BLaER1 (cell line): ENCODE results near the gene FLRT2.

Source experiments
- H3K27ac ChIP-seq: shearing (Covaris generic); formaldehyde crosslinking; 2 replicates; pipeline ENCODE4 v1.8.1; 2022
- H3K27me3 ChIP-seq: shearing (Covaris generic); formaldehyde crosslinking; 2 replicates; pipeline ENCODE4 v1.8.1; 2022
- H3K36me3 ChIP-seq: shearing (Covaris generic); formaldehyde crosslinking; 2 replicates; pipeline ENCODE4 v1.8.1; 2022
- H3K4me1 ChIP-seq: shearing (Covaris generic); formaldehyde crosslinking; 2 replicates; pipeline ENCODE4 v1.8.1; 2022
- H3K4me2 ChIP-seq: shearing (Covaris generic); formaldehyde crosslinking; 2 replicates; pipeline ENCODE4 v1.8.1; 2022
- H3K4me3 ChIP-seq: shearing (Covaris generic); formaldehyde crosslinking; 2 replicates; pipeline ENCODE4 v1.8.1; 2022
- H3K9ac ChIP-seq: shearing (Covaris generic); formaldehyde crosslinking; 2 replicates; pipeline ENCODE4 v1.8.1; 2022
- H3K9me3 ChIP-seq: shearing (Covaris generic); formaldehyde crosslinking; 2 replicates; pipeline ENCODE4 v1.8.1; 2022
- H4K20me1 ChIP-seq: shearing (Covaris generic); formaldehyde crosslinking; 2 replicates; pipeline ENCODE4 v1.8.1; 2022
- Cebpa-rat ChIP-seq: shearing (Covaris generic); IDR thresholded peaks from 2 replicates; pipeline ENCODE4 v1.8.1; 2022

The FLRT2 gene

DNA sequence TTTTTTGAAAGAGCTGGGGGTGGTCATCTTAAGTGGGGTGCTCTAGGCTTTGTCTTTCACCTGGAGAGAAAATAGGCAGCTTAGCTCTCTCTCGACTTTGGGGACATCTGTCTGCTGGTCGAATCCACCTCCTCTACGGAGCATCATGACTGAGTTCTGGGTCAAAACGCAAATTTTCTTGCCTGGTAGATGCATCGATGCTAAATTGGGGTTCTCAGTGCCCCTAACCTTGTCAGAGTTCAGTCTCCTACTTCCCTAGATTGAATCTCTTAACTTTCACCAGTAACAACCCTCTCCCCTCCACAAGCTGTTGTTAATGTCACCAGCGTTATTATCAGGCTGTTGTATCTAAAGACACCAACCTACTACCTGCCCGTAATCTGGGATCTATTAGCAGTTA is 682 bp downstream of the FLRT2 start:
- no peak overlapping the region for H3K27ac ChIP-seq
- TF ChIP-seq Cebpa-rat, result no peak
- no peak overlapping the region for H3K4me3 ChIP-seq
- H3K4me2 ChIP-seq, result no peak overlapping the region
- H4K20me1 ChIP-seq, result no peaks in the 10 kb centered on the region
- H3K9me3 ChIP-seq, result peaks cover 57% of the 10 kb centered on the region
- H3K9ac ChIP-seq, result no peak overlapping the region
- H3K36me3 ChIP-seq, result no peaks in the 10 kb centered on the region
- H3K27me3 ChIP-seq, result no peaks in the 10 kb centered on the region
- H3K4me1 ChIP-seq, result no peaks in the 10 kb centered on the region

- Histone ChIP-seq H3K27ac (no peak overlapping the region), H3K27me3 (no peaks in the 10 kb centered on the region)
Observed at GRCh38 chr14:85531141-85531586, 1.2 kb downstream of the FLRT2 start.

GRCh38 chr14:85531587-85532373 is 1.8 kb downstream of the FLRT2 start:
- Histone ChIP-seq H3K27ac (no peak overlapping the region), H3K27me3 (no peaks in the 10 kb centered on the region), H4K20me1 (no peaks in the 10 kb centered on the region), H3K9ac (no peak overlapping the region), H3K36me3 (no peaks in the 10 kb centered on the region), H3K9me3 (peaks cover 57% of the 10 kb centered on the region), H3K4me1 (no peaks in the 10 kb centered on the region), H3K4me3 (no peak overlapping the region), H3K4me2 (no peak overlapping the region)
- no peak for TF ChIP-seq Cebpa-rat

More at GRCh38 chr14:85531141-85531586, 1.2 kb downstream of the FLRT2 start:
- Histone ChIP-seq H3K4me1 (no peaks in the 10 kb centered on the region), H3K9me3 (peaks cover 57% of the 10 kb centered on the region), H3K4me3 (no peak overlapping the region), H3K9ac (no peak overlapping the region), H4K20me1 (no peaks in the 10 kb centered on the region), H3K4me2 (no peak overlapping the region), H3K36me3 (no peaks in the 10 kb centered on the region)
- no peak for TF ChIP-seq Cebpa-rat

- H3K27me3 ChIP-seq, result no peaks in the 10 kb centered on the region
Observed at GRCh38 chr14:85532374-85533022, 2.6 kb downstream of the FLRT2 start.

DNA sequence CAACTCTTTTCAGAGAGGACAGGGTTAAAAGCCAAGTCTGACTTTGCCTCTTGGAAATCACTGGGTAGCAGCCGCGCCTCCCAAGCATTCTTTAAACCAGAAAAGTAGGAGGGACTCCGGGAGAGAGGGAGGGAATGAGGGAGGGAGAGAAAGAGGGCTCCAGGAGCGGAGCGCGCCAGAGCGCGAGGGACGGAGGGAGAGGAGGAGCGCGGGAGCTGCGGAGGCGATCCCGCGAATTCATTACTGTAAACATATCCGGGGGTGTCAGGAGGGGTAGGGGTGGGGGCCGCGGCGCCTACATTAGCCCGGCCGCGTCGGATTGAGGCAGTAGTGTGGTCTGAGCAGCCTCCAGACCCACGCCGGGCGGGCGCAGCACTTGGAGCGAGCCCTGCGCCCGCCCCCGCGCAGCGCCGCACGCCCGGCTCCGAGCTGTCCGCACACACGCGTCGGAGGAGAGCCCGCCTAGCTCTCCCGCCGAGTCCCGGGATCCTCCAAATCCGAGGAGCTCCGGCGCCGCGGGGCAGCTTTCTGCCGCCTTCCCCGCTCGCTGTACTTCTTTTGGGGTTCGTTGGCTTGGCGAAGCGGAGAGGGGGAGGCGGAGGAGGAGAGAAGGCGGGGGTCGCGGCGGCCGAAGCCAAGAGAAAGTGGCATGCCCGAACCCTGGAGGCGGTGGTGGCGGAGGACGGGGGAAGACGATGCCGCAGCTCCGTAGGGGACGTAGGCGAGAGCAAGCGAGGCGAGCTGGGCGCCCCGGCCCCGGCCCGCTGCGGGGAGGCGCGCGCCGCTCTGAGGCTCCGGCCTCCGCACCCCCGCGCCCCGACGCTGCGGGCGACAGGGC is 3.3 kb downstream of the FLRT2 start:
- Histone ChIP-seq H3K4me2 (no peak overlapping the region), H3K4me3 (no peak overlapping the region), H3K4me1 (no peaks in the 10 kb centered on the region), H3K9me3 (peaks cover 57% of the 10 kb centered on the region), H3K27me3 (no peaks in the 10 kb centered on the region), H3K9ac (no peak overlapping the region), H3K27ac (no peak overlapping the region), H3K36me3 (no peaks in the 10 kb centered on the region), H4K20me1 (no peaks in the 10 kb centered on the region)
- no peak for TF ChIP-seq Cebpa-rat

More at GRCh38 chr14:85532374-85533022, 2.6 kb downstream of the FLRT2 start:
- Histone ChIP-seq H3K9me3 (peaks cover 57% of the 10 kb centered on the region), H3K27ac (no peak overlapping the region), H3K9ac (no peak overlapping the region), H3K4me1 (no peaks in the 10 kb centered on the region), H3K4me2 (no peak overlapping the region), H3K4me3 (no peak overlapping the region), H4K20me1 (no peaks in the 10 kb centered on the region), H3K36me3 (no peaks in the 10 kb centered on the region)
- no peak for TF ChIP-seq Cebpa-rat

GRCh38 chr14:85533861-85534291 is 3.9 kb downstream of the FLRT2 start:
- H3K4me3 ChIP-seq, result no peak overlapping the region
- peaks cover 57% of the 10 kb centered on the region for H3K9me3 ChIP-seq
- TF ChIP-seq Cebpa-rat, result no peak
- H4K20me1 ChIP-seq, result no peaks in the 10 kb centered on the region
- H3K4me1 ChIP-seq, result no peaks in the 10 kb centered on the region
- no peaks in the 10 kb centered on the region for H3K36me3 ChIP-seq
- no peaks in the 10 kb centered on the region for H3K27me3 ChIP-seq
- H3K9ac ChIP-seq, result no peak overlapping the region
- no peak overlapping the region for H3K4me2 ChIP-seq
- no peak overlapping the region for H3K27ac ChIP-seq

- no peak overlapping the region for H3K27ac ChIP-seq
- H3K9ac ChIP-seq, result no peak overlapping the region
- peaks cover 52% of the 10 kb centered on the region for H3K9me3 ChIP-seq
- no peak overlapping the region for H3K4me2 ChIP-seq
- TF ChIP-seq Cebpa-rat, result no peak
- H3K4me1 ChIP-seq, result no peaks in the 10 kb centered on the region
- no peaks in the 10 kb centered on the region for H4K20me1 ChIP-seq
- no peaks in the 10 kb centered on the region for H3K27me3 ChIP-seq
- H3K36me3 ChIP-seq, result no peaks in the 10 kb centered on the region
- no peak overlapping the region for H3K4me3 ChIP-seq
Observed at GRCh38 chr14:85534458-85535293, 4.7 kb downstream of the FLRT2 start.

DNA sequence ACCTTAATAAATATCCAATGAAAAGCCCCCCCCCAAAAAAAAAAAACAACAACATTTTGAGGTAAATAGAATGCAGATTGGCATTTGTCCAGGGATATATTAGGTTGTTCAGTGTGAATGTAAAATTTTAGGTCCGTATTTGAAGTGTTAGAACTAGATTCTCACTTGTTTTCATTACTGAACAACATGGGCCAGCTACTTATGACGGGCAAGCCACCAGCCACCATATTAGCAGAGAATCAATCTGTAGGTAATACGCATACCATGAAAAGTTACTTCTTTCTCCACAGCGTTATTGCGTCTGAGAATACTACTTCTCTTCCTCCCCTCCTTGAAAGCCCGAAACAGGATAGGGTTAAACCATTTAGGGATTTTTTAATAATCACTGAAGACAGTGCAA is 5.4 kb downstream of the FLRT2 start:
- H4K20me1 ChIP-seq, result no peaks in the 10 kb centered on the region
- H3K4me2 ChIP-seq, result no peak overlapping the region
- H3K9ac ChIP-seq, result no peak overlapping the region
- no peaks in the 10 kb centered on the region for H3K36me3 ChIP-seq
- H3K4me1 ChIP-seq, result no peaks in the 10 kb centered on the region
- H3K4me3 ChIP-seq, result no peak overlapping the region
- H3K27me3 ChIP-seq, result no peaks in the 10 kb centered on the region
- peaks cover 46% of the 10 kb centered on the region for H3K9me3 ChIP-seq
- no peak overlapping the region for H3K27ac ChIP-seq
- TF ChIP-seq Cebpa-rat, result no peak
